HG02571 (cell line): ENCODE data around the gene CTNNA3.

Source experiments
- ATAC-seq: cut with Tn5 transposase; IDR thresholded peaks from one replicate; pipeline ENCODE4 v1.9.1; 2021; ENCODE audit warnings: mild to moderate bottlenecking, moderate library complexity; ENCODE audit not compliant: unreplicated experiment

The CTNNA3 gene

DNA sequence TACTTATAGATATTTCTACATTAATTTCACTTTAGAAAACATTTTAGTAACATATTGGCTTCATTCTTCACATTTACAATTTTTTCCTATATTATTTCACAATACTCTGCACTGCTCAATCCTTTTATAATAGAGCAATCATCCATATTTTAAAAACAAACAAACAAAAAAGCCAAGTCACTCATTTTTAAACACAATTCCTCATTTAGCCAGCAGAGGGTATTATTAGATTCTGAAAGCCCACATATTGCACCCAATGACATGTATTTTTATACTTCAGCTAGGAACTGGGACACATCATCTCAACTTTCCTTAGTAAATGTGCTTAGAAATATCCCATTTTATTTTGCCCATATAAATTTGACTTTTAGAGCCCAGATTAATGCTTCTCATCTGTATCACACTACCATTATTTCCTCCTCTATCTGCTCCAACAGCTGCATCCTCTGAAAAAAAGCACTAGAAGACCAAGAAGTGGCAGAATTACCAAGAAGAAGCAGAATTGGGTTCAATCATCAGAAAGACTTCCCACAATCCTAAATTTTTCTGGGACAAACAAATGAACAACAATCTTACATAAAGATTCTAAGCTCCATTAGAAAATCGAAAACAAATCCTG lies 29.5 kb downstream of the CTNNA3 start:
- no peak for ATAC-seq

DNA sequence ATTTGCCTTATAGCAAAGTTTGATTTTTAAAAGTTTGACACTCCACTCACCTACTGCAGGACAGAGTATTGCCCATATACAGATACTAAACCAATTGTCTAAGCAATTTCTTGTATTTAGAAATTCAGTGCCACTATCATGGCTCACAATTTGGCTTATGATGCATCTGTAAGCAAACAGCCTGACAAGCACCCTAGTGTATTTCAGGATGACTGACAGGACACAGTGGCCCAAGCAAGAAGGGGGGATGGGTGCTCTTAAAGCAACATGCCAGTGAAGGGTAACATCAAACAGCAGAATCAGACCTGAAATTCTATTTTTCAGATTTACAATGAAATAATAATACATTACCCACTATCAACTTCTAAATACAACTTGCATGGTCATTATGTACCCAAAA lies 30.5 kb downstream of the CTNNA3 start:
- no peak for ATAC-seq

DNA sequence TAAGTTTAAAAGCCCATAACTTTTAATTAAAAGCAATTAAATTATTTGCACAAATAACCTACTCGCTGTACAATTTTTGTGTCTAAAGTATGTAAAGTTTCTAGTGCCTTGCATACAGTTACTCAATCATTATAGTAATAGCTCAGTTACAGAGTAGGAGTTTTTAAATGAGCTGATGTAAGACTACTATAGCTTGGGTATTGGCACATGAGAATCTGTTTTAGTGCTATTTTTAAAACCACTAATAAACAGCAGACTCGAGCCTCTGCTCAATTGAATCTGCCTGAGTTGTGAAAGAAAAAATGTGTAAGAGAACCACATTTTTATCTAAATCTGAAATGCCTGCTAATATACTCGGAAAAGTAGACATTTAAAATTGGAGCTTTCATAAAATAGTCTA lies 31.1 kb downstream of the CTNNA3 start:
- ATAC-seq = no peak

DNA sequence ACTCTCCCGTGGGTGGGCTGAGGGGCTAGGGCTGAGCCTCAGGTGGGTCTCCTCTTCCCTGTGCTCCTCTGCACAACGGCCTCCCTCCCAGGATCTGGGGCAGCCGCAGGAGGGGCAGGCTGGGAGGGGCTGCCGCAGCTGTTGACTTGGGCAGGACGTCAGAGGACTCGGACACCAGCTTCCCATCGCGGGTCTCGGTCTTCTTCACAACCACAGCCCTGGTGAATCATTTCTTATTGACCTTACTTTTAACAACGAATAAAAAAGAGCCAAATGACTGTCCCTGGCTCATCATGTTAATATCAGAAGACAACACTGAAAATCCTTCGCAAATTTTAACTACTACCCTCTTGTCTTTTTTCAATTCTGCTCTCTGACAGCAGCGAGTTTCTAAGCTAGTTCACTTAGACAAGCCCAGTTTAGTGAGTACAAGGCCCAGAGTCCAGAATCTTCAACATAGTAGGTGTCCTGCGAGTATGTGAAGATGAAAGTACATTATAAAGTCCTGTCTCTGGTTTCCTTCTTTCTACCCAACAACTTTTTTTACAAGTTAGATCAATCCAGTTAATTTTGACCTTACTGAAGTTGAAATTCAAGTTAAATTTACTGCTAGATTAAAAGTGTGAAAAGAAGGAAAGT lies 32.4 kb downstream of the CTNNA3 start:
- ATAC-seq = no peak

DNA sequence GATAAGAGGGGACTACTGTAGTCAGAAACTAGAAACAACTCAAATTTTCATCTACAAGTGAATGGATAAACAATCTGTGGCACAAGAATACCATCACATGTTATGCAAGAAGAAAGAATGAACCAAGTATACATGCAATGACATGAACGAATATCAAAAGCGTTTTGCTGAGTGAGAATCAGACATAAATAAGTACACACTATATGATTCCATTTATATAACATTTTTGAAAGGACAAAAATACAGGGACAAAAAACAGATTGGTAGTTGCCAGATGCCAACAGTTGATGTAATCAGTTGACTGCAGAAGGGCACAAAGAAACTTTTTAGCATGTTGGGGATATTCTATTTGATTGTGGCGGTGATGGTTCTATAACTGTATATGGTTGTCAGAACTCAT lies 33.6 kb downstream of the CTNNA3 start:
- ATAC-seq = no peak

DNA sequence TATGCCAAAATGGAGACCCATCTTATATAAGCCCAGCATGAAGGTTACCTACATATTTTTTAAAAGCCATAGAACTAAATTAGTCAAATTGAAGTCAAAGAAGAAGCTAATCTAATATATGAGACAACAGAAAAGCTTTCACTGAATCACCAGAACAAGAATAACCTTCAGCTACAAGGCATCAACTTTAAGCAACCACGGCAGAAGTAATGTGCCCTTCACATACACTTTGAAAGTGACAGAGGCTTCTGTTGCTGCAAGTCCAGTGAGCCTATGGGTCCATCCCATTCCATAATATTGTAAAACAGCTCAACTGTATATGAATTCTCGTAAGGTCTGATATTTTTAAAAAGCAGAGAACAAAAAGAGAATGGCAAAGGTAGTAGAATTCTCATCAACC lies 36.5 kb downstream of the CTNNA3 start:
- ATAC-seq = no peak

DNA sequence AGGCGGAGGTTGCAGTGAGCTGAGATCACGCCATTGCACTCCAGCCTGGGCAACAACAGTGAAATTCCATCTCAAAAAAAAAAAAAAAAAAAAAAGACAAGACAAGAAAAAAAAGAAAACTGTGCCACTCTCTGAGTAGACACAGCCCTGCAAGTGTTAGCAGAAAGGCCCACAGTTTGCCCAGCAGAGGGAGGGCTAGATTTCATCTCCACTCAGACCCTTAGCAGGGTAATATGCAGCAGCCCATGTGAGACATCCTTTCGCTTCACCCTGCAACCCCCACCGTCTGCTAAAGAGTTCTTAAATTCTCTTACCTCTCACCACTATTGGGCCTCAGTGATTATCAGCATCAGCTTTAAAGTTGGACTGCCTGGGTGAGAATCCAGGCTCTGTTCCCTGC lies 38.2 kb downstream of the CTNNA3 start:
- ATAC-seq = no peak

DNA sequence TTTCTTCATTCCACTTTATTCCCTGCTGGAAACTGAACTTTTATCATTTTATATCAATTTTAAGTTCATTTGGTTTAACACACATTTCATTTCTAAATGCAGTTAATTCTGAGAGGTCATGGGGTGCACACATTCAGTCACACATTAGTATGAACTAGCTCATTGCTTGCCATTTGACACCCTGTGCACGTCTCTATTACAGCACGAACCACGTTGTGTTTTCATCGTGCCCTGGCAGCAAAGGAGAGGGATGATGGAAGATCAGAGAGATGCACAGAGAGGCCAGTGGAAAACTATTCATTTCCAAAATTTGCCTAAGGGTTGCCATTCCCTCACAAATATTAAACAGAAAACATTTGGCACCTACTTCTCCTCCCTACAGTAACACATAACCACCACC lies 45.4 kb downstream of the CTNNA3 start:
- ATAC-seq = no peak

DNA sequence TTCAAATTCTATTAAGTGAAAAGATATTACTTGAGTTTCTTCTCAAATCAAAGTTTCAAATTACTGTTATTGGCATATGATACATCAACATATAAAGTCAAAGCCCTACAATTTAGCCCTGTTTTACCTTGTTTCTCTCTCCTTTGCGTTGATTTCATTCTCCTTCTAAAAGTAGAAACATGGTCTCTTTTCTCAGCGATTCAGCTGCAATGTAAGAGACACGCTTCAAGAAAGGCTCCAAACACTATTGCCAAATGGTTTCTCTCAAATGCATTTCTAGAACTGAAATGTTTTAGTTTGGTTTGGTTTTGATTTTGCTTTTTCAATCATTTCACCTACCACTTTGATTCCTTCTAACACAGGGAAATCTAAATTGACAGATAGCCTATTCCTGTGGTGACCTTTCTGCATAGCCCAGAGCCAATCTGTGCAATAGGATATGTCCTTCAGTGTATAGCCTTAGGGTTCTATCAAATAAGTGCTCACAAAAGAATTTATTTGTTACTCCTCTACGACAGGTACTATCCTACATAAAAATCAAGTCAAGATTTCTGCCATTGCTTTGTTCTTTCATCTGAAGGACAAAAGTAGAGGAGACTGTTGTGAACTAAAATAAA lies 47.3 kb downstream of the CTNNA3 start:
- ATAC-seq = no peak

DNA sequence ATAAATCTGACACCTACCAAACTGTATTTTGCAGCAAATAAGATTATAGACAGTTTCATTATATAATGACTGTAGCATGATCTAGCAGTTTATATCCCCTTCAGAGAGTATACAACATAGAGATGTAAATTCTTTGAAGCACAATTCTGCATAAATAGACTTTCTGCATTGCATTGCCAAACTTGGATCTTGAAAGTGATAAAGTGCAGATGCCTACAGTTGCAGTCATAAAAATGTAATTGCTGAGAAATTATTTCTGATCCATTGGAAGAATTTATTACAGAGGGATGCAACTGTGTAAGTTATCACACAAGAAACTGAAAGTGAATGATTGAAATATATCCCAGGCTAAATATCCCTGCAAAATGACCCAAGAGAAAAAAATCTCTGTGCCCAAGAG lies 65.1 kb downstream of the CTNNA3 start:
- ATAC-seq = no peak

DNA sequence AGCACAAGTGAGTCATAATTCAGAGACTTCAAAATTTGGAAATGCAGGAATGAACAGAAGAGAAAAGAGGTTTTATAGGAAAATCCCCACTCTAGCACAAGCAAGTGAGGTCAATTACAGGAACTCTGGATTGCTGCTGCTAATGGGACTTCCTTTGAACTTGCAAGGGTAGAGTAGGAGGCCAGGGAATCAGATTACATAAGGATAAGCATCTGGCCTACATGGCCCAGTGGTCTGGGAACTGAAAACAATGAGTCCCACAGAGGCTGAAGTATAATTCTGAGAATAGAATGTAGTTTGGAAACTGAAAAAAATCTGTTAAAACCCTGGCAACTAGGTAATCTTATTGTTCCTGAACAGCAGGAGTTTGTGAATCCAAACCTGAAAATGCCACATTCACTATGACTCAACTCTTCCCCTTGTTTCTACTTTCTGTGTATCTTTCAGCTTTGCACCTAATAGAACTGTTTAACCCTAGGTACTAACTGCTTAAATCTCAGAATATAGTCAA lies 66.5 kb downstream of the CTNNA3 start:
- no peak for ATAC-seq

DNA sequence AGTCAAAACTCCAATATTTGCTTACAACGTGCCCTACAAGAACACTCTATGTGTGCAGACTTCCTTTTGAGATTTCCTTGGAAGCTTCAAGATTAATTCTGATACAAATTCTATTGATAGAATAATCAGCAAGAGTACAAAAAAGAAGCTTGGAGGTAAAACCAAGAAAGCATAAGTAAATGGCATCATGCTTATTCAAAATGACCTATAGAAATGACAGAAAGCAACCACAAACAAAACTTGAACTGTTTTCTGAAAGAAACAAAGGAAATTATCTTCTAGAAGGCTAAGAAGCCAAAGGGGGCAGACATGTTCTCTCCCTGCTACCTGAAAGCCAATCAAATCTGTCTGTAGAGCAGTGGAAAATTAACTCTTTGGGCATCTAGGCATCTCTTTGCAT lies 73.0 kb downstream of the CTNNA3 start:
- no peak for ATAC-seq

DNA sequence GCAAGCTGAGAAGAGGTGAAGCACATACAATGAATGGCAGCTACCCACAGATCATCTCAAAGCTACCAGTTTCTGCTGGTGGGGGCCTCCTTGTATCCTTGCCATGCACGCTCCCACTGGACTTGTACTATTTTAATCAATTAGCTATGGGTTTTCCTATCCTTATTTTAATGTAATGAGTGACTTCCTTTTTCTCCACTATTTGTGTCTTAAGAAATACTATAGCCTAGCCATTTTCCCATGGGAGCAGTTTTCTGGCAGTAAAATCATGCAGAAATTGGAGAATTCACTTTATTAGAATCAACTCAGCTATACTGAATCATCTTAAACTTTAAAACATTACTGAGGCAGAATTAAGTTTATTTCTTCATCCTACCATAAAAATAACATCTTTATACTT lies 73.5 kb downstream of the CTNNA3 start:
- no peak for ATAC-seq

DNA sequence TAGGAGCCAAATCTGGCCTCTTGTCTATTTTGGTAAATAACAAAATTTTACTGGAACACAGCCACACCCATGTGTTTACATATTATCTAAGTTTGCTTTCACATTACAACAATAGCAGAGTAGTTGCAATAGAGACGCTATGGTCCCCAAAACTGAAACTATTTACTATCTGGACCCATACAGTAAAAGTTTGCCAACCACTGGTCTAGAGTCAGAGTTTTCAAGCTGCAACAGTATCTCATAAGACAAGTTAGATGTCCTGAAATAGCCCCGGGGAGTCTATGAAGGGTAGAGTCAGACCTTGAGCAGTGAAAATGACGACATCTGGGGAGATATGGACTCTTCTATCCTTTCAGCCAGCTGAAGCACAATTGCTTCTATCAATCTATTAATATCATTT lies 74.2 kb downstream of the CTNNA3 start:
- no peak for ATAC-seq

DNA sequence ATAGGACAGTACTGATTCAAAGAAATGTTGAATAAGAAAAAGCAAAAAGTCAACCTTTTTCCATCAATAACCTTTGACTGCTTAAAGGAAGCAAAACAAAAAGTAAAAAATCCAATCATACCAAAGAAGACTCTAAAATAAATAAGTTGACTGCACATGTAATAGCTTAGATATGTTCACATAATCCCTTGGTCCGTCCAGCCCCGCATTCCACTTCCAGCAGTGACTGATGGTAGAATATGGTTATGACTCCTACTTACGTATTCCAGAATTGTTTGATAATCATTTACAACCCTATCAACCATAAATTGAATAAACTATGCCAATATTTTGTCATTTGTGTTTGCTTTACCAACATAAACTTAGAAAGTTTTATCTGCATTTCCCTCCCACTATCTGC lies 77.9 kb downstream of the CTNNA3 start:
- no peak for ATAC-seq

DNA sequence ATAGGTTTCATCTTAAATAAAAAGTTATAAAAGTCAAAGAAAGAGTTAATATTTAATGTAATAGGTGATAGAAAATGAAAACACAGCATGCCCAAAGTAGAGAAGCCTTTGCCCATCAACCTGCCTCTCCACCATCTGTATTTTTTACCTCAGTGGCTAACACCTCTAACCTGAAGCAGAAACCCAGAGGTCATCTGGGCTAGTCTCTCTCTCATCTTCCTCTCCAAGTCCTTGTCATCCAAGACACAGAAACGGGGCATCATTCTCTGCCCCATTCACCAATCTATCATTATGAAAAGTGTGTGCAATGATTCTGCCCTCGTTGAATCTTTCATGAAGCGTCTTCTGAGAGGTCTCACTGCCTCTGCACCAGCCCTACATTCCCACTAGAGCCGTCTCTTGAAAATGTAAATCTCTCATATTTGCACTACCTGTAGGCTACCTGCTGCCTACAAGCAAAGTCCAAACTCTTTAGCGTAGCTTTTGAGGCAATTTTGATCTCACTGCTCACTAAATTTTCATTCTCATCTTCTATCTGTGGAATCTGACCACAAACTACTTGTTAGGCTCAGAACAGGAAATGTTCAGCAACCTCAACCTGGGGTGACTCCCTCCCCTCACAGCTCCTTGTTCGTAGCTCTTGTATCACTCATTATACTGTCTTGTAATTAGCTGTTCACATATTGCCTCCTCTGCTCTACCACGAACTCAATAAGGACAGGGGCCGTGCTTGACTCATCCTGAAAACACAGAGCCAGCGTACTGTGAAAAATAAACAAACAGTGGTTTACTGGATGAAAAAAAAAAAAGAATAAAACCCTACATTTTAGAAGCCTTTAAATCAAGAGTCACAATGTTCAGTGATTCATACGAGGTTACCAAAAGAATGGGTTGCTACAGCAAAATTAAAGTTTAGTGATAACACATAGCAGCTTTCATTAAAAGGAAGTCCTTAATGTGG lies 83.1 kb downstream of the CTNNA3 start:
- ATAC-seq = no peak

DNA sequence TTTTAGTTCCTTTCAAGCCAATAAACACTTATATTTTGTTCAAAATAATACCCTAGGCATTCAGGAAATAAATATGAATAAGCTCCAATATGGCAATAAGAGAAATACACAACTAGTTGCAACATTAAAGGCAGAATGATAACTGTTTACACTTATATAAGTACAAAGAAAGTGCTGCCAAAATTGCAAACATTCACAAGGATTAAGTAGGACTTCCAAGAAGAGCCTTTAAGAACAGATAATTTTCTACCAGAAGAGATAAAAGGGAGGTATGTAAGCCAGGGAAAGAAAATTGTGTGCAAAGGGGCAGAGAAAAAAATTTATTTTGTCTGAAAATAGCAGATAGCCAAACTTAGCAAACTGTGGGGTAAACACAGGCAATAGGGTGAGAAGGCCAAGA lies 83.8 kb downstream of the CTNNA3 start:
- no peak for ATAC-seq

DNA sequence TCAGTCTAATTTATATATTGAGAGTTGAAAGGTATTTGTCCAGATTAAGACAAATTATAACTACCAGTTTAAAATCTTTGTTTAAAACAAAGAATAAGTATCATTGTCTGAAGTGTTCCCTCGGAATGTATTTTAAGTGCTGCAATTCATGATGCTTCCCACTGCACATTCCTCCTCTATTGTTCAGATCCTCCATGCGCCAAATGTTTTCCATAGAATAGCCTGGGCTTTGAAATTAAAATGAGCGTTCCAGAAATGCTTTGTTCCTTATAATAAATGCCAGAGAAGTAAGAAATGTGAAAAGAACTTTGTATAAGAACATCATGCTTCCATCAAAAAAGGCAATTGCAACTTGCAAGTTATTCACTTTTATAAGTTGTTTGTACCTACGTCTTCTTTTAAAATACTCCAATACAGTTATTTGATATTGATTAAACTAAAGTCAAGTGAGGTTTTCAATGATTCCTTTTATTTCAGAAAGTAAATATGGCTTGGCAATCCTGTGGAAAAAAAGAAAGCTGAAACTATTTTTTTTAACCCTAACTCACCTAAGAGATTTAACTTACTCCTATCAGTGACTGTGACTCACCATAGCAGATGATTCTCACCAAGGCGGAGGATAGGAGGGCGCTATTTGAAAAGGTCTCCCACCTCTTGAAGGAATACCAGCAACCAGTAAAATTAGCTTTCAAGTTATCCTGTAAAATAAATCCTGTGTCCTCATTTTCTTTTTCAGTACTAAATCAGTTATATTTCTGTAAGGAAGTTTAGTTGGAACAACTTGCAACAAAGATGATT lies 85.8 kb downstream of the CTNNA3 start:
- no peak for ATAC-seq

DNA sequence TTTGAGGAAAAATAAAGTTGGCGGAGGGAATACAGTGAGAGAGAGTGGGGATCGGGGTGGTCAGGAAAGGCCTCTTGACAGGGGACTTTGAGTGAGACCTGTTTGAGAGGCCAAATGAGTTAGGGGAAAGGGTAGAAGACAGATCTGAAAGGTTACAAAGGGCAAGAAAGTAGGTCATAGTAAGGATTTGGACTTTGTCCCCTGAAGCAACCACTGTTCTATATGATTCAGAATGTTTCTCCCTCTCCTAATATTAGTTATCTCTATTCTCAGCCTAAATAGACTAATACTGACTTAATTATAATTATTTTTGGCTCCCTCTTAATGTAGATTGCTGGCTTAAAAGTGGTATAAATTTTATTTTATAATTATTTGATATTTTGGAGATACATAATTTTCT lies 88.0 kb downstream of the CTNNA3 start:
- ATAC-seq = no peak

DNA sequence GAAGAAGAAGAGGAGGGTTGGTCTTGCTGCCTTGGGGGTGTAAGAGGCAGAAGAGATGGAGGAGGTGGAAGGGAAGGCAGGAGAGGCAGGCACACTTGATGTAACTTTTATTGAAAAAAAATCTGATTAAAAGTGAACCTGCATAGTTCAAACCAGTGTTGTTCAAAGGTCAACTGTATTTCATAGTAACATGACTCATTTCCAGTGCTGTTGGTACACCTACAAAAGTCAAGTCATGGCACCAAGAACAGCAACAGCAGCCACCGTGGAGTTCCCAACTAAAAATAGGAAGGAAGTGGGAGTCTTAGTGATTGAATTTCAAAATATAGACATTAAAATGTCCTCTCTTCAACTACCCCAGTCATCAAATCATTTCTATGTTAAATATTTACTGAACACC lies 88.5 kb downstream of the CTNNA3 start:
- no peak for ATAC-seq

DNA sequence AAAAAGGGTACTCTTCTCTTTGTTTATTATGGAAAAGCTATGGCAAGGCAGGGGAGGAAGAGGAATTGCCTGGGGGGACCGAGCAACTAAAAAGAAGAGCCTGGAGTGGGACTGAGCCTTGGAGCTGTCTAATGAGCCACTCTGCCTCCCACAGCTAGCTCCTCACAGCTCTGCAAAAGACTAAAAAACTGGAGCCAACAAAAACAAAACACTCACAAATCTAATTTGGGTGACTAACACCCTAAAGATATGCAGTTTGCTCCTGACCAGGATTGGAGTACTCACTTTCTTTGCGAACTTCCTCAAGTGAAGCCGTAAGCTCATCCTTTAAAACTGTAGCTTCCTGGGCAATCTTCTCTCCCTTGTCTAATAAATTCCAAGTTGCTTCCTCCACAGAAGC lies 89.4 kb downstream of the CTNNA3 start:
- ATAC-seq = no peak
